ENCODE data around the gene SPEM3.

GRCh38 chr17:7396147-7396546 is 32.5 kb upstream of the SPEM3 start:
- TF ChIP-seq CTCF (conservative IDR thresholded peaks at IDR 0.05; ENCODE audit: low read length) (no peak), EZH2phosphoT487 (IDR thresholded peaks at IDR 0.05; ENCODE audit: borderline replicate concordance) (no peak)
